Bronchial smooth muscle cell (primary cell): ENCODE measurements around the gene NT5E. TPM values are rescaled to one million over a fixed set of nuclear protein-coding genes. Genes with fewer than 3 reads are reported as not detected.

Experiments
- total RNA-seq: library from RNA; depleted of rRNA; stranded (reverse); fragments of >200 nt; gene quantifications from 2 replicates; pipeline ENCODE4 v1.2.1, GENCODE V29; 2014

NT5E gene
- 331 and 607 TPM in 2 replicates for total RNA-seq

GRCh38 chr6:85449818-85450759 lies at the start of gene NT5E:
NT5E (plus strand) TSS chr6:85450083; CDS start chr6:85450140, 57 bp downstream.

Other genes with a start within 250 kb of the NT5E start
- gene SNX14, start 143.8 kb downstream of the NT5E start, total RNA-seq: 142 and 147 TPM in 2 replicates
- gene SYNCRIP, start 192.8 kb downstream of the NT5E start, total RNA-seq: 27.2 and 35.6 TPM in 2 replicates